ENCODE data around the gene GPSM3. TPM values are rescaled to one million over a fixed set of nuclear protein-coding genes. Genes with fewer than 3 reads are reported as not detected.
A peak's percentile ranks its signal among the peaks of the same experiment; 100 is the strongest.

Gene GPSM3
- total RNA-seq, 1 experiment from 2014 or later: 2.0 TPM

DNA sequence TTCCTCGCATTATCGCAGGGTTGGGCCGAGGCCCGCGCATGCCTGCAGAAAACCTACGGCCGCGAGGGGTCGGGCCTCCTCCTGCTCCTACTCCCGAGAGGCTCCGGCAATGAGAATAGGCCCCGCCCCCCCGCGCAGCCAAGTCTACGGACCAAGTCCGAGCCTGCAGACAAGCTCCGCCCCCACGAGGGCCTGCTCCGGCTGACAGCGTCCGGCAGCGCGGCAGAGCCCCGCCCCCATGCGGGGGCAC lies 3.1 kb upstream of the GPSM3 start:
- ATAC-seq (no peak), DNase-seq (ENCODE audit: low read depth, low spot score) (peak; percentile 92)
- ChIA-PET CTCF (interaction anchor here (0.6 to 1.0 kb wide), 7 partner anchors 18 to 672 kb away, joined by 3 to 10 read pairs (median 6); partner anchors contain the start of gene ATF6B), POLR2A (interaction anchor here (0.6 to 1.0 kb wide), 2 partner anchors 18 to 37 kb away, joined by 4 to 5 read pairs; no protein-coding TSS in a partner anchor)
- H3K27me3 ChIP-seq (ENCODE audit: control insufficient read depth, insufficient read depth, low read length): no peaks in the 10 kb centered on the region
- no TSS peak for BruUV-seq (replicated peaks)
- in situ Hi-C loops (cut with HindIII; ENCODE audit: low pct_unique_long_range_greater_than_20kb, low sequenced_read_pairs): no loop called here
- H3K4me1 ChIP-seq (ENCODE audit: control insufficient read depth, insufficient read depth, low read length): peaks cover 33% of the 10 kb centered on the region
- peak overlapping the region; percentile 86 to 94; a peak in 3 of 4 replicates for H3K4me3 ChIP-seq (ENCODE audit: low read depth in 2 of 2, low read length in 2 of 2)
- intact Hi-C loops (cut with micrococcal nuclease; ENCODE audit: unreplicated experiment): loop anchor here (10.0 kb wide), 1 partner anchor 81 kb away; no protein-coding TSS in a partner anchor
- H3K27ac ChIP-seq (ENCODE audit: low read length): peak overlapping the region; percentile 99; the same call in 1 of the 2 replicates
- TF ChIP-seq POLR2AphosphoS5 (IDR thresholded peaks at IDR 0.05; ENCODE audit: low read depth, low read length) (no peak), TCF7L2 (IDR thresholded peaks at IDR 0.05; ENCODE audit: low read depth, low read length) (no peak), SIN3A (IDR thresholded peaks at IDR 0.05; ENCODE audit: borderline replicate concordance, insufficient read depth, low read depth, low read length) (no peak)
- TF ChIP-seq, protein P1, sequence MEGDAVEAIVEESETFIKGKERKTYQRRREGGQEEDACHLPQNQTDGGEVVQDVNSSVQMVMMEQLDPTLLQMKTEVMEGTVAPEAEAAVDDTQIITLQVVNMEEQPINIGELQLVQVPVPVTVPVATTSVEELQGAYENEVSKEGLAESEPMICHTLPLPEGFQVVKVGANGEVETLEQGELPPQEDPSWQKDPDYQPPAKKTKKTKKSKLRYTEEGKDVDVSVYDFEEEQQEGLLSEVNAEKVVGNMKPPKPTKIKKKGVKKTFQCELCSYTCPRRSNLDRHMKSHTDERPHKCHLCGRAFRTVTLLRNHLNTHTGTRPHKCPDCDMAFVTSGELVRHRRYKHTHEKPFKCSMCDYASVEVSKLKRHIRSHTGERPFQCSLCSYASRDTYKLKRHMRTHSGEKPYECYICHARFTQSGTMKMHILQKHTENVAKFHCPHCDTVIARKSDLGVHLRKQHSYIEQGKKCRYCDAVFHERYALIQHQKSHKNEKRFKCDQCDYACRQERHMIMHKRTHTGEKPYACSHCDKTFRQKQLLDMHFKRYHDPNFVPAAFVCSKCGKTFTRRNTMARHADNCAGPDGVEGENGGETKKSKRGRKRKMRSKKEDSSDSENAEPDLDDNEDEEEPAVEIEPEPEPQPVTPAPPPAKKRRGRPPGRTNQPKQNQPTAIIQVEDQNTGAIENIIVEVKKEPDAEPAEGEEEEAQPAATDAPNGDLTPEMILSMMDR (IDR thresholded peaks at IDR 0.05): no peak
- TF ChIP-seq, protein P2, sequence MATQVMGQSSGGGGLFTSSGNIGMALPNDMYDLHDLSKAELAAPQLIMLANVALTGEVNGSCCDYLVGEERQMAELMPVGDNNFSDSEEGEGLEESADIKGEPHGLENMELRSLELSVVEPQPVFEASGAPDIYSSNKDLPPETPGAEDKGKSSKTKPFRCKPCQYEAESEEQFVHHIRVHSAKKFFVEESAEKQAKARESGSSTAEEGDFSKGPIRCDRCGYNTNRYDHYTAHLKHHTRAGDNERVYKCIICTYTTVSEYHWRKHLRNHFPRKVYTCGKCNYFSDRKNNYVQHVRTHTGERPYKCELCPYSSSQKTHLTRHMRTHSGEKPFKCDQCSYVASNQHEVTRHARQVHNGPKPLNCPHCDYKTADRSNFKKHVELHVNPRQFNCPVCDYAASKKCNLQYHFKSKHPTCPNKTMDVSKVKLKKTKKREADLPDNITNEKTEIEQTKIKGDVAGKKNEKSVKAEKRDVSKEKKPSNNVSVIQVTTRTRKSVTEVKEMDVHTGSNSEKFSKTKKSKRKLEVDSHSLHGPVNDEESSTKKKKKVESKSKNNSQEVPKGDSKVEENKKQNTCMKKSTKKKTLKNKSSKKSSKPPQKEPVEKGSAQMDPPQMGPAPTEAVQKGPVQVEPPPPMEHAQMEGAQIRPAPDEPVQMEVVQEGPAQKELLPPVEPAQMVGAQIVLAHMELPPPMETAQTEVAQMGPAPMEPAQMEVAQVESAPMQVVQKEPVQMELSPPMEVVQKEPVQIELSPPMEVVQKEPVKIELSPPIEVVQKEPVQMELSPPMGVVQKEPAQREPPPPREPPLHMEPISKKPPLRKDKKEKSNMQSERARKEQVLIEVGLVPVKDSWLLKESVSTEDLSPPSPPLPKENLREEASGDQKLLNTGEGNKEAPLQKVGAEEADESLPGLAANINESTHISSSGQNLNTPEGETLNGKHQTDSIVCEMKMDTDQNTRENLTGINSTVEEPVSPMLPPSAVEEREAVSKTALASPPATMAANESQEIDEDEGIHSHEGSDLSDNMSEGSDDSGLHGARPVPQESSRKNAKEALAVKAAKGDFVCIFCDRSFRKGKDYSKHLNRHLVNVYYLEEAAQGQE (IDR thresholded peaks at IDR 0.05; ENCODE audit: insufficient read depth in 1 of 2, low read depth in 2 of 2, low read length in 1 of 2): no peak; a peak in 1 of 4 replicates
- no peaks in the 10 kb centered on the region; the same call in 1 of the 2 replicates for H3K36me3 ChIP-seq (ENCODE audit: control insufficient read depth, insufficient read depth, low read length)
- no peaks in the 10 kb centered on the region for H3K9me3 ChIP-seq (ENCODE audit: control insufficient read depth, insufficient read depth, low read depth, low read length)

DNA sequence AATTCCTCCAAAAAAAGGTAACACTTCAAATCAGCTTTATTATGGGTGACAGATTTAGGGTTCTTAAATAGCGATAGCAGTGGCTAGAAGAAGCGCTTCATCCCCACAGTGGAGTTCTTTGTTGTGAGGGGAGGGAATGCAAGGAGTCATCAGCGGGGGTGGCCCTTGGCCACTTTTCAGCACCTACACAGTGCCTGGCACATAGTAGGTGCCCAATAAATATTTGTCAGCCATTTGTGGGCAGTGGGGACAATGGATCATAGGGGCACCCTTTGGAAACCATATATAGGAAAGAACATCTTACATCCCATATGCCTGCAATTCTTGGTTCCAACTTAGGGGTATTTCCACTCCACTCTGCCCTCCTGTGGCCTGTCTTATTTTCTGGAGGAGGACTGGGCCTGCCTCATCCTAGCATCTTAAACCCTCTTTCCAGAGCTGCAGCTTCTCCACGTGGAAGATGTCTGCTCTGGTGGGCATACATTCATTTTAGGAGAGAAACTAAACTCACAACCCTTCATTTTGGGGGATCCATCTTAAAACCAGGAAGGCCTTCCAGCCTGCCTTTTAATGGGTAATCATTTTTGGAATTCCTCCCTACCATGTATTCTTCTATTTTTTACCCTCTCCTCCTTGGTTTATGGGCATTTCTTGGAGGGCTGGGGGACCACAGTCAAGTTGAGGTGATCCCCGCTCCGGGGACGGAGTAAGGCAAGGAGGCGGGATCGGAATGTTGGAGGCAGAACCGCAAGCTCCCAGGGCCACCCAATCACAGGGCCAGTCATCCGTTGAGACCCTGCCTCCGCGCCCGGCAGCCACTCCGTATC lies 2.6 kb upstream of the GPSM3 start:
- POLR2A ChIA-PET: interaction anchor here (0.6 to 1.0 kb wide), 2 partner anchors 17 to 43 kb away, joined by 4 to 5 read pairs; no protein-coding TSS in a partner anchor

More for the DNA sequence above, 2.6 kb upstream of the GPSM3 start:
- TF ChIP-seq, protein P2 (IDR thresholded peaks at IDR 0.05; ENCODE audit: insufficient read depth in 1 of 2, low read depth in 2 of 2, low read length in 1 of 2): 0 out of 4 replicates have a peak, but pooled peaks of 1 of the 2 experiments have one; percentile 16
- no peak for TF ChIP-seq SIN3A (IDR thresholded peaks at IDR 0.05; ENCODE audit: borderline replicate concordance, insufficient read depth, low read depth, low read length)
- TF ChIP-seq, protein P1 (IDR thresholded peaks at IDR 0.05): peak; percentile 78
- TF ChIP-seq TCF7L2 (IDR thresholded peaks at IDR 0.05; ENCODE audit: low read depth, low read length): no peak
- TF ChIP-seq POLR2AphosphoS5 (IDR thresholded peaks at IDR 0.05; ENCODE audit: low read depth, low read length): peak; percentile 60; the same call in 1 of the 2 replicates
- intact Hi-C loops (cut with micrococcal nuclease; ENCODE audit: unreplicated experiment): loop anchor here (10.0 kb wide), 1 partner anchor 80 kb away; no protein-coding TSS in a partner anchor
- Histone ChIP-seq H3K27ac (ENCODE audit: low read length) (peak overlapping the region; percentile 99), H3K9me3 (ENCODE audit: control insufficient read depth, insufficient read depth, low read depth, low read length) (no peaks in the 10 kb centered on the region), H3K27me3 (ENCODE audit: control insufficient read depth, insufficient read depth, low read length) (no peaks in the 10 kb centered on the region), H3K4me1 (ENCODE audit: control insufficient read depth, insufficient read depth, low read length) (peaks cover 36% of the 10 kb centered on the region), H3K36me3 (ENCODE audit: control insufficient read depth, insufficient read depth, low read length) (no peaks in the 10 kb centered on the region; the same call in 1 of the 2 replicates), H3K4me3 (ENCODE audit: low read depth in 2 of 2, low read length in 2 of 2) (peak overlapping the region; percentile 47 to 84)
- TSS peak; percentile 99 for BruUV-seq (replicated peaks)
- DNase-seq (ENCODE audit: low read depth, low spot score) (no peak), ATAC-seq (peak; percentile 92)
- CTCF ChIA-PET: interaction anchor here (0.6 to 1.0 kb wide), 5 partner anchors 9 to 76 kb away, joined by 3 to 10 read pairs (median 7); partner anchors contain the start of gene ATF6B
- in situ Hi-C loops (cut with HindIII; ENCODE audit: low pct_unique_long_range_greater_than_20kb, low sequenced_read_pairs): no loop called here

All from Panc1 (cell line).